Amniotic stem cell (primary cell): ENCODE data around the gene SLC35F6.
A peak's percentile ranks its signal among the peaks of the same experiment; 100 is the strongest.
"Not testable (repeated sequence)": the region's sequence is repeated elsewhere in the genome, so short reads cannot be mapped to it uniquely, and the experiment has no call there.

ENCODE experiments used
- DNase-seq: peaks from one replicate; lab custom pipeline; 2025; lab: John Stamatoyannopoulos, UW

Gene SLC35F6

DNA sequence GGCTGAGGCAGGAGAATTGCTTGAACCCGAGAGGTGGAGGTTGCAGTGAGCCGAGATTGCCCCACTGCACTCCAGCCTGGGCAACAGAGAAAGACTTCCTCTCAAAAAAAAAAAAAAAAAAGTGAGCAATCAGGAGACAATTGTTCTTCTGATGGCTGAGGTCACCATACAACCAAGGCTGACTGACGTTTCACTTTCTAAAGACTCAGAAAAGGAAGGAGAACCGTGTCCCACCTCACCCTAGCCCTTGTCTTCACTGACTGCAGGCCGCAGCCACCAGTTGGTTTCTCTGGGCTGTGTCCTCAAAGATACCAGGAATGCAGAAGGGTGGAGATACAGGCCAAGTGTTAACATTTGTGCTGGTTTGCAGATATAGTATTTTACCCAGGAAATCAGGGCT, 7.7 kb upstream of the SLC35F6 start:
- DNase-seq = no peak

DNA sequence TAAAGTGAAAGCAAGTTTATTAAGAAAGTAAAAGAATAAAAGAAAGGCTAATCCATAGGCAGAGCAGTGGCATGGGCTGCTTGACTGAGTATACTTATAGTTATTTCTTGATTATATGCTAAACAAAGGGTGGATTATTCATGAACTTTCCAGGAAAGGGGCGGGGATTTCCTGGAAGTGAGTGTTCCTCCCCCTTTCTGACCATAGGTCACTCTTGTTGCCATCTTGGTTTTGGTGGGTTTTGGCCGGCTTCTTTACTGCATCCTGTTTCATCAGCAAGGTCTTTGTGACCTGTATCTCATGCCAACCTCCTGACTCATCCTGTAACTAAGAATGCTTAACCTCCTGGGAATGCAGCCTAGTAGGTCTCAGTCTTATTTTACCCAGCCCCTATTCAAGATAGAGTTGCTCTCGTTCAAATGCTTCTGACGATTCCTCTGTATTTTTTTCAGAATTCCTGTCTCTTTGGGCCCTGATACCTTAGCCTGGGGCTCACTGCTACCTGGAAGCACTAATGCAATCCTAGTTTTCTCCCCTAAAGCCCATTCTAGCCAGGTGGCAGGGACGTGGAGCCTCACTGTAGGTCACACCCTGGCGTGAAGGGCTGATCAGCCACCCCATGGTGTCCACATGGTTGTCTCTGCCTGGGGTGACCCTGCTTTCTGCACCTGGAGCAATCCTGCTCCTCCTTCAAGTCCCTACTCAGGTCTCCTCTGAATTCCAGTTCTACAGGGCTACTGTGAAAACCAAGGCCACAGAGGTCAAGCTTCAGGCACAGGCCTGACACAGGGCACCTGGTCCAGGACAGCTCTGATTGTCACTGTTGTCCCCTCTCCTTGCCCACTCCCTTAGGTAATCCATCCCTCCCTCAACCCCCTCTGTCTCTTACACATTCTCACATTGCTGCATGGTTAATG, 6.0 kb upstream of the SLC35F6 start:
- DNase-seq = peak; percentile 88

DNA sequence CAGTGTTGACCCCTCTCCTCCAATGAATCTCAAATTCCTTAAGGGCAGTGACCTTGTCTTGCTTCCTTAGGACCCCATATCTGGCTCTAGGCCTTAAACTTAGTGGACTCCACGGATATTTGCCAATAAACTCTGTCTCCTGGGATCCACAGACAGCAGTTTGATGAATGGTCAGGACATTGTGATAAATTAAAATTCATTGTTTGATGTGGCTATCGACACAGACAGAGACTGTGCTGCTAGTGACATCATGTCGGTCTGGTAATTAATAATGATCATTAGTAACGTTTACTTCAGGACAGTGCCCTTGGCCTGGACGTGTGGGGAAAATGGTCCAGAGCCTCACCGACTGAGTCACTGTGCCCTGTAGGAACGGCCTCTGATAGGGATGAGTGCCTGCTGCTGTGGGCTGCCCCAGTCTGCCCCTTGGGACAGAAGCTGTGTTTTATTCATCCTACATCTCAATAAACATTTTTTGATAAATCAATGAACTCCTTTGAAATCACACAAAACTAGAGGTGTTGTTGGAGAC, 5.2 kb upstream of the SLC35F6 start:
- no peak for DNase-seq

DNA sequence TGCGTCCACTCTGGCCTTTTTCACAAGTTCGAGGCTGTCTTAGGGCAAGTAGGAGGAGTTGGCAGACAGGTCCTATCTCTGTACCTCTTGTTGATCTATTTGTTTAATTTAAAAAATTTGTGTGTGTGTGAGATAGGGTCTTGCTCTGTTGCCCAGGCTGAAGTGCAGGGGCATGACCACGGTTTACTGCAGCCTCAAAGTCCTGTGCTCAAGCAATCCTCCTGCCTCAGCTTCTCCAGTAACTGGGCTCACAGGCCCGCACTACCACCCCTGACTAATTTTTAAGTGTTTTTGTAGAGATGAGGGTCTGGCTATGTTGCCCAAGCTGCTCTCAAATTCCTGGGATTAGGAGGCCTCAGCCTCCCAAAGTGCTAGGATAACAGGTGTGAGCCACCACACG, 4.2 kb upstream of the SLC35F6 start:
- DNase-seq = no peak

DNA sequence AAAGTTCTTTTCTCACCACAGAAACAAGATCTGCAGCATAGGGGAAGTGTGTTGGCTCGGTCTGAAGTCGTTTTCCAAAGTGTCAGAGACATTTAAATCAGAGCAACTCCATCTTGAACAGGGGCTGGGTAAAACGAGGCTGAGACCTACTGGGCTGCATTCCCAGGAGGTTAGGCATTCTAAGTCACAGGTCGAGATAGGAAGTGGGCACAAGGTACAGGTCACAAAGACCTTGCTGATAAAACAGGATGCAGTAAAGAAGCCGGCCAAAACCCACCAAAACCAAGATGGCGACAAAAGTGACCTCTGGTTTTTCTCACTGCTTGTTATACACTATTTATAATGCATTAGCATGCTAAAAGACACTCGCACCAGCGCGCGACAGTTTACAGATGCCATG, 3.1 kb upstream of the SLC35F6 start:
- DNase-seq = not testable (repeated sequence)

DNA sequence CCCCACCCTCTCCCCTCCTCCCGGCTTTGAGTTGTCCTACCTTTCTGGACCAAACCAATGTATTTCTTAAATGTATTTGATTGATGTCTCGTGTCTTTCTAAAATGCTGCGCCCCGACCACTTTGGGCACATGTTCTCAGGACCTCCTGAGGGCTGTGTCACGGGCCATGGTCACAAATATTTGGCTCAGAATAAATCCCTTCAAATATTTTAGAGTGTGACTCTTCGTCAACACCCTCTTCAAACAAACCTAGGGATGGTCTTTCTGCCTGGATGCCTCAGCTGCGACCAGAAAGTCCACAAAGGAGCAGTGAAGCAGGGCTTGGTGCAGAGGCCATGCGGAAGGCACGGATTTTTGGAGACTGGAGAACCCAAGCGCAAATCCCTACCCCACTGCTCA, 1.1 kb upstream of the SLC35F6 start:
- DNase-seq = no peak

DNA sequence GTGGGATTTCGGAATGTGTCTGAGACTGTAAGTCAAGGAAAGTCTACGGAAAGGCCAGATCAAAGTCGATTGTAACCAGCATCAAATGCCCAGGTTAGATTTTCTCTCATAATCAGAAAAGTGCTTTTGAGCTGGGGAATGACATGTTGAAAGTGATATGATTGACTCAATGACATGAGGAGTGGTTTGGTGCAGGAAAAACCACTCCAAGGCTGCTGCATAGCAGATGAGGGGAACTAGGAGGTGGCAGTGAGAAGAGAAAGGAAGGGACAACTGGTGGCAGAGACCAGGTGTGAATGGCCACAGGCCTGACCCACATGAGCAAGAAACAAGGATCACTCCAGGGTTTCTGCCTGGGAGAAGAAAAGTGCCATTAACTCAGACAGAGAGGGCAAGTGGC, 822 bp downstream of the SLC35F6 start:
- no peak for DNase-seq

DNA sequence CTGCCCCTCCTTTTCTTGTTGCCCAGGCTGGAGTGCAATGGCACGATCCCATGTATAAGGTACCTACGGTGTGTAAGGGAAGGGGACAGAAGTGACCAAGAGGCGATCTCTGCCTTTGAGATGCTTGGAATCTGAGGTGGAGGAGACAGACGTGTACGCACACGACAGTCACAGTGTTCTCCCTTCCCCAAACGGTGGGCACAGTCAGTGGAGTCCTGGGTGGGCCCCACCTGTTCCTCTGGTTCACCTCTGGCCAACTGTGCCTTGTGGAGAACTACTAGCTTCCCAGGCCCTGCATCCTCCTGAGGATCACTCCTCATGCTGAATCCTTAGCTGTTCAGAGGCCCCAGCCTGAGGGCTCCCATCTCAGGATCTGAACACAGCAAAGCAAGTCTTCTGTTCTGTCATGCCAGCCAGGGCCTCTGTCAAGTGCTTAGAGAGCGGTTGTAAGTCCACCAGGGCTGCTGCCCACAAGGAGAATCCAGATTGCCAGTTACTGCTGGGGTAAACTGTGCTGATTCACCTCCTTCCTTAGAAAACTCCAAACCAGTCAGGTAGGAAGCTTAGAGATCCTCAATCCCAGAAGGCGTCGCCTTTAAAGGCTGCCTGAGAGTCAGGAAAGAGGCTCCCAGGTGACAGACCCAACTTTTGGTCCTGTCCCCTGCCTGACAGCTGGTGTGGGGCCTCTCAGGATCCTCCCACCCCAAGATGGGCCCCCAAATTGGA, 1.6 kb downstream of the SLC35F6 start:
- DNase-seq = no peak

DNA sequence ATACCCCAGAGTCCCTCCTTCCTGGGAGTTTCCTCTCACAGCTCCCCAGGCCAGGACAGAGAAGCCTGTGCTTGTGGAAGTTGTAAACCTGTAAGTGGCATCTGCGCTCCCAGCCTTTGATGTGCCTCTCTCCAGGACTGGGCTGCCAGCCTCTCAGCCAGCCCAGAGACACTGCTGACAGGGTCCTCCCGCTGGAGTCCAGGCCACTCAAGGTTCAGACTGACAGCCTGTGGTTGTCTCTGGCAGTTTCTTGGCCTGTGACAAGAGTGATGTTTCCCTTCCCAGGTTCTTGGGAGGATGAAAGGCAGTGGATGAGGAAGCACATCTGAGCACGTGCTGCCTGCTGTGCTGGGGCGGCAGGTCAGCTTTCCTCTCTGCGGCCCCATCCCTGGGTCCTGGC, 3.0 kb downstream of the SLC35F6 start:
- no peak for DNase-seq

DNA sequence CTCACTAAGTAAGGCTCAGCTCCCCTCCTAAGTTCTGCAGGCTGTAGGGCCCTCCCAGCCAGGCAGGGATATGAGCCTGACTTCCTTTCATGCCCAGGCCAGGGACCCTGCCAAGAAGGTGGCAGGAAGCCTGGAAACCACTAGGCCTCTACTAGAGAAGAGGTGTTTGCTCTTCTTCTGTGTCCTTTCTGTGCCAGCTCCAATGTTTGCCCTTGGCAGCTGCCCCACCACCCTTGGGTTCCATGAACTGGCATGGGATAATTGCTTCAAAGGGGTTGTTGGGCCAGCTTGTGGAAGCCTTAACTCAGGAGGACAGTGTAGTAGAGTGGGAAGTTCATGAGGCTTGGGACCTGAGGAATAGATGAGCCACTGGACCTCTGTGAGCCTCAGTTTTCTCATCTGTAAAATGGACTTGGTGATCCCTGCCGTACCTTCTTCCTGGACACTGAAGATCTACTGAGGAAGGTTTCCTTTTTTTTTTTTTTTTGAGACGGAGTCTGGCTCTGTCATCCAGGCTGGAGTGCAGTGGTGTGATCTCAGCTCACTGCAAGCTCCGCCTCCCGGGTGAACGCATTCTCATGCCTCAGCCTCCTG, 3.9 kb downstream of the SLC35F6 start:
- DNase-seq = no peak

DNA sequence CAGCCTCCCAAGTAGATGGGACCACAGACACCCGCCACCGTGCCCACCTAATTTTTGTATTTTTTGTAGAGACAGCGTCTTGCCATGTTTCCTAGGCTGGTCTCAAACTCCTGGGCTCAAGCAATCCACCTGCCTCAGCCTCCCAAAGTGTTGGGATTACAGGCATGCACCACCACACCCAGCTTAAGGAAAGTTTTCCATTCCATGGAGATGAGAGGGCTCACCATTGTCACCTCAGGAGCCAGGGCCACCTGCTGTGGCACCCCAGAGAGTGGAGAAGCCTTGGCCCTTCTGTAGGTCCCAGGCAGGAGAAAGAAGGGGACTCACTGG, 4.6 kb downstream of the SLC35F6 start:
- no peak for DNase-seq

DNA sequence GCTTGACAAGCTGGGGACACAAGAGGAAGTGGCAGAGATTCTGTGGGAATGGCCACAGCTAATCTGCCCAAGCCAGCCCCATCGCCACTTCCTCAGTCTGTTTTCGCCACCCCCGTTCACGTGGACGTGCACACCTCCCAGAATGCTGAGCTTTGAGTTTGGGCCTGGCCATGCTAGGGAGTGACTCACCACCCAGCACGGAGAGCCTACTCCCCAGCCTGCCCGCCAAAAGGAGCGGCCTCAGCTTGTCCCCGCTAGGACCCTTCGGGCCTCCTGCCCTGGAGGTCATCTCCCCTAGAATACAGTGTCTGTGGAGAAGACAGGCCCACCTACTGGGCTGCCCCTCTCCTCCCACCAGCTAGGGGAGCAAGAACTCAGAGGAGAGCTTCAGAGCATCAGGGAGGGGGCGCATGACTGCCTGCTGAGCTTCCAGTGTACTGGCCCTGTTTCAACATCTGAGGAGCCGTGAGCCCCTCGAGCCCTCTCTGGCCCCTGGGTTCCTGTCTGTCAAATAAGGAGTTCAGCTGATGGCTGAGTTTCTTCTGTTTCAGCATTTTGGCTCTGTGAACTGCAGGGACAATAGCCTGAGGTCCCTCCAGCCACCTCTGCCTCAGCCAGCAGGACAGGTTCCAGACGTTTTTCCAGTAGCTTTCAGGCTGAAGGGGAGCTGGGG, 5.1 kb downstream of the SLC35F6 start:
- DNase-seq = no peak

DNA sequence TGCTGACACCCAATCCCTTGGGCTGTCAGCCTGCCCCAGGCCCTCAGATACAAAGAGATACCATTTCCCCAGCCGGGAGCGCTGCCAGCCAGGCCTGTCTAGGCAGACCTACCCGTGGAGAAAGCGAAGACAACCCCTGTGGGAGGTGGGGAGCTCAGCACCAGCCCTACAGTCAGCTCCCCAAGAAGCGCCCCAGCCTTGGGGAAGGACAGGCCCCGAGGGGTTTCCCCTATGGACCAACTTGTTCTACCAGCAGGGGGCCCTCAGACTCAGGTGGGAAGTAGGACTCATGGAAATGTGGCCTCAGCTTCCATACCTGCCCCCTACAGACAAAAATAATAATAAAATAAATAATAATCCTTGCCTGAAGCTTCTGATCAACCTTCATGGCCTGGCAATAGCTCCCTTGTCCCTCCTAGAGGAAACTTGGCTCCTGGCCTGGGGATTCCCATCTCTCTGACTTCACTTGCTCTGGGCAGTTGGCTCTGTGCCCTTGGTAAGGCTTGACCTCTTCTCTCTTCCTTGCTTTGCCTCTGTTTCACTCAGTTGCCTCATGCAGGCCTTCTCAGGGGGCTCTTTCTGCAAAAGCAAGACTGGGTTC, 7.0 kb downstream of the SLC35F6 start:
- DNase-seq = peak; percentile 52

DNA sequence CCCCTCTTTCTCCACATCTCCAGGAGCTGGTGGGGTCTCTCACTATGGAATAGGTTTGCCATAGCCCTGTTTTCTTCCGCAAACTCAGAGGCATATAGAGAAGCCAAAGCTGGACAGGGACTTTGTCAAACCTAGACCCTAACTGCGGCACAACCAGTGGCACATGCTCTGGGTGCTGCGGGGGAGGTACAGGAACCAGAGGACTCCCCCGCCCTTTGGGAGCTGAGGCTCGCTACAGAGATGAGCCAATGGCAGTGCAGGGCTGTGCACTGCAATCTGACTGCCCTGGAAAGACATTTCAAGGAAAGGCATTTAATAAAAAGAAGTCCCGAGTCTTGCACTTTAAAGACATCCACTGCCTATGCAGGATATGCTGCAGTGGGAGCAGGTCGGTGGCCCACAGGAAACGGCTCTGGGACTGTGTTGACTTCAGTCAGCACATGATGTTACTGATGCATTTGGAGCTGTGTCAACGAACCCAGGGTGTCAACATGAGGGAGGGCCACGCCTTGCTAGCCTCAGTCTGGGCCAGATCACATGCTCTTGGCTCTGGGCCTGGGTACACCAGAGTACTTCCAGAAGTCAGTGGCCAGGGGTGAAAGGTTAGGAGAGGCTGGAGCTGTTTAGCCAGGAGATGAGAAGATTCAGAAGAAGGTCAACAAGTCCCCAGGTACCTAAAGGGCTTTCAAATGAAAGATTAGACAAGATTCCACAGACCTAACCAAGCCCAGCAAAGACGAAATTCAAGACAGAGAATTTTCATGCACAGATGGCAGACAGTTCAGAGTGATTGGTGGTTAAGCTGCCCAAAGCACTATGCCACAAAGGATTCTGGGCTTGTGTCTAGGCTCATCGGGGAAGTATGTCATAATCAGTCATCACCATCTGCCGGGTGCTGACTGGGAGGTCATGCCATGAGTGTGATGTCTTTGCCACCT, 8.2 kb downstream of the SLC35F6 start:
- no peak for DNase-seq

DNA sequence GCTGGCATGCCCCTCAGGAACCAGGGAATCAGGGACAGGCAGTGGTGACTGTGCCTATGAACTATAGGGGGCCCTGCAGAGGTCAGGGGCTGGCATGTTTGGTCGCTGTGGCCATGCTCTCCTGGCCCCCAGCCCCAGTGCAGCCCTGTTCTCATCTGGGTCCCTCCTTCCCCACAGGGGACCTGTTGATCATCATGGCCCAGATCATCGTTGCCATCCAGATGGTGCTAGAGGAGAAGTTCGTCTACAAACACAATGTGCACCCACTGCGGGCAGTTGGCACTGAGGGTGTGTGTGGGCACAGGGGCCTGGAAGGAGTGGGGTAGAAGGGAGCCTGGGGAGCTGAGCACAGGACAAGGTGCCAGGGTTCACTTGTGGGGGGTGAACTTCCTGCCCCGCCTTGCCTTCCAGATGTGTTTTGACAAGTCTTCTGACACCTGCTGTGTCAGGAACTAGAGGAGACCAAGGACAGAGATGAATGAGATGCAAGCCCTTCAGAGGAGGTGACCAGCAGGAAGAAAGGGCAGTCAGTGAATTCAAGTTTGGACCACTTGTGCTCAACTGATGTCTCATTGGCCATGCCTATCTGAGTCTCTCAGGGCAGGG, 12.2 kb downstream of the SLC35F6 start:
- no peak for DNase-seq

DNA sequence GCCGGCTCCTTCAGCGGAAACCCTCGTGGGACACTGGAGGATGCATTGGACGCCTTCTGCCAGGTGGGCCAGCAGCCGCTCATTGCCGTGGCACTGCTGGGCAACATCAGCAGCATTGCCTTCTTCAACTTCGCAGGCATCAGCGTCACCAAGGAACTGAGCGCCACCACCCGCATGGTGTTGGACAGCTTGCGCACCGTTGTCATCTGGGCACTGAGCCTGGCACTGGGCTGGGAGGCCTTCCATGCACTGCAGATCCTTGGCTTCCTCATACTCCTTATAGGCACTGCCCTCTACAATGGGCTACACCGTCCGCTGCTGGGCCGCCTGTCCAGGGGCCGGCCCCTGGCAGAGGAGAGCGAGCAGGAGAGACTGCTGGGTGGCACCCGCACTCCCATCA, 14.0 kb downstream of the SLC35F6 start:
- no peak for DNase-seq

DNA sequence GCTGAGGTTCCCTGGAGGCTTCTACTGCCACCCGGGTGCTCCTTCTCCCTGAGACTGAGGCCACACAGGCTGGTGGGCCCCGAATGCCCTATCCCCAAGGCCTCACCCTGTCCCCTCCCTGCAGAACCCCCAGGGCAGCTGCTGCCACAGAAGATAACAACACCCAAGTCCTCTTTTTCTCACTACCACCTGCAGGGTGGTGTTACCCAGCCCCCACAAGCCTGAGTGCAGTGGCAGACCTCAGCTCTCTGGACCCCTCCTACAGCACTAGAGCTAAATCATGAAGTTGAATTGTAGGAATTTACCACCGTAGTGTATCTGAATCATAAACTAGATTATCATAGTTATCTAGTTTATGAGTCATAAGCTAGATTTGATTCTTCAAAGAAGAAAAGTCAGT, 14.4 kb downstream of the SLC35F6 start:
- no peak for DNase-seq

DNA sequence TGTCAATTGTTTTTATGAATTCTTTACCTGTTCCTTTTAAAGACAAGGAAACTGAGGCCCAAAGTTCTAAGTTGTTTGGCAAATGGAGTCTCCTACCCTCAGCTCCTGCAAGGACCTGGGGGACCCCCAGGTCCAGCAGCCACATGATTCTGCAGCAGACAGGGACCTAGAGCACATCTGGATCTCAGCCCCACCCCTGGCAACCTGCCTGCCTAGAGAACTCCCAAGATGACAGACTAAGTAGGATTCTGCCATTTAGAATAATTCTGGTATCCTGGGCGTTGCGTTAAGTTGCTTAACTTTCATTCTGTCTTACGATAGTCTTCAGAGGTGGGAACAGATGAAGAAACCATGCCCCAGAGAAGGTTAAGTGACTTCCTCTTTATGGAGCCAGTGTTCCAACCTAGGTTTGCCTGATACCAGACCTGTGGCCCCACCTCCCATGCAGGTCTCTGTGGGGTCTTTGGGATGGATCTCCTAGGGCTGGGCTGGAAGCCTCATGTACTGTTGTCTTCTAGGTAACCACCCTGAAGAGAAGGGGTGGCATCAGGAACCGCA, 16.2 kb downstream of the SLC35F6 start:
- no peak for DNase-seq

DNA sequence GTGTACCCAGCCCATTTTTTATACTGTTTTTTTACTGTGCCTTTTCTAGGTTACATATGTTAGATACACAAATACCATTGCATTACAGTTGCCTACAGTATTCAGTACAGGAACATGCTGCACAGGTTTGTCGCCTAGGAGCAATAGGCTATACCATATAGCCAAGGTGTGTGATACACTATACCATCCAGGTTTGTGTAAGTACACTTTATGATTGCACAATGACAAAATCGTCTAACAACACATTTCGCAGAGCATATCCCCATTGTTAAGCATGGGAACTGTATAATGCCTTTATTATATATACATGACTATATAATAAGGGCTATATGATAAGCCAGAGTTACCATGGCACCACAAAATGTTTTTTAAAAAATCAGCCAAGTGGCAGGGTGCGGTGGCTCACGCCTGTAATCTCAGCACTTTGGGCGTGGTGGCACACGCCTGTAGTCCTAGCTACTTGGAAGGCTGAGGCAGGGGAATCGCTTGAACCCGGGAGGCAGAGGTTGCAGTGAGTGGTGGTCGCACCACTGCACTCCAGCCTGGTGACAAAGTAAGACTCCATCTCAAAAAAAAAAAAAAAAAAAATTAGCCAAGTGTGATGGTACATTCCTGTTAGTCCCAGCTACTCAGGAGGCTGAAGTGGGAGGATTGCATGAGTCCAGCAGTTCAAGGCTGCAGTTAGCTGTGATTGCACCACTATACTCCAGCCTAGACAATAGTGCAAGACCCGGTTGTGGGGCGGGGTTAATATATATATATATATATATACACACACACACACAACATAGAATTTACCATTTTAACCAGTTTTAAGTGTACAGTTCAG, 19.0 kb downstream of the SLC35F6 start:
- DNase-seq = no peak
